Measurements from ENCODE around the gene GPR25. TPM values are rescaled to one million over a fixed set of nuclear protein-coding genes. Genes with fewer than 3 reads are reported as not detected.
"Not testable (repeated sequence)": the region's sequence is repeated elsewhere in the genome, so short reads cannot be mapped to it uniquely, and the experiment has no call there.

Gene GPR25
- total and polyA plus RNA-seq, 2 donors from 2014 or later: 0.19 TPM; not detected in 1

- peaks cover 0 to 32% (median 8%) of the 10 kb centered on the region in 3 donors for H3K36me3 ChIP-seq (ENCODE audit: control insufficient read depth in 2 of 3, insufficient read depth in 3 of 3, low read length in 3 of 3)
- no peak overlapping the region for H3K9ac ChIP-seq (ENCODE audit: low read length in 3 of 3)
- H3K4me1 ChIP-seq (ENCODE audit: control insufficient read depth in 2 of 3, insufficient read depth in 2 of 3, low read depth in 1 of 3, low read length in 3 of 3): peaks cover 0 to 8% (median 0%) of the 10 kb centered on the region in 3 donors
- H3K9me3 ChIP-seq (ENCODE audit: control insufficient read depth in 2 of 3, insufficient read depth in 1 of 3, low read length in 3 of 3): no peaks in the 10 kb centered on the region
- peak in 1 of 5 donors; percentile 66 for DNase-seq
- TF ChIP-seq CTCF (IDR thresholded peaks at IDR 0.05; ENCODE audit: borderline replicate concordance, extremely low read depth, insufficient read depth): no peak
- intact Hi-C loops (cut with DNase I): no loop called here
- FAIRE-seq: no peak
- H3K27ac ChIP-seq (ENCODE audit: low read depth in 2 of 2, low read length in 2 of 2): no peak overlapping the region
- H3K4me3 ChIP-seq (ENCODE audit: low read length in 3 of 3): no peak overlapping the region
- H3K27me3 ChIP-seq (ENCODE audit: control insufficient read depth, insufficient read depth, low read length): no peaks in the 10 kb centered on the region
Measured at GRCh38 chr1:200911361-200911760, 38.6 kb downstream of the GPR25 start.

GRCh38 chr1:200911936-200912335, 39.2 kb downstream of the GPR25 start:
- peaks cover 0 to 32% (median 8%) of the 10 kb centered on the region in 3 donors for H3K36me3 ChIP-seq (ENCODE audit: control insufficient read depth in 2 of 3, insufficient read depth in 3 of 3, low read length in 3 of 3)
- FAIRE-seq; H3K9me3 ChIP-seq (ENCODE audit: control insufficient read depth in 2 of 3, insufficient read depth in 1 of 3, low read length in 3 of 3); H3K4me1 ChIP-seq (ENCODE audit: control insufficient read depth in 2 of 3, insufficient read depth in 2 of 3, low read depth in 1 of 3, low read length in 3 of 3); H3K9ac ChIP-seq (ENCODE audit: low read length in 3 of 3); H3K27ac ChIP-seq (ENCODE audit: low read depth in 2 of 2, low read length in 2 of 2); intact Hi-C loops (cut with DNase I); H3K4me3 ChIP-seq (ENCODE audit: low read length in 3 of 3); H3K27me3 ChIP-seq (ENCODE audit: control insufficient read depth, insufficient read depth, low read length): not testable (repeated sequence)
- DNase-seq: peak in 1 of 5 donors; percentile 43

- peaks cover 0 to 32% (median 8%) of the 10 kb centered on the region in 3 donors for H3K36me3 ChIP-seq (ENCODE audit: control insufficient read depth in 2 of 3, insufficient read depth in 3 of 3, low read length in 3 of 3)
- FAIRE-seq (no peak), DNase-seq (peak in 1 of 5 donors; percentile 55)
- H3K27me3 ChIP-seq (ENCODE audit: control insufficient read depth, insufficient read depth, low read length): no peaks in the 10 kb centered on the region
- no peak overlapping the region for H3K27ac ChIP-seq (ENCODE audit: low read depth in 2 of 2, low read length in 2 of 2)
- no peak for TF ChIP-seq CTCF (IDR thresholded peaks at IDR 0.05; ENCODE audit: borderline replicate concordance, extremely low read depth, insufficient read depth)
- no peak overlapping the region for H3K4me3 ChIP-seq (ENCODE audit: low read length in 3 of 3)
- peaks cover 0 to 7% (median 0%) of the 10 kb centered on the region in 3 donors for H3K4me1 ChIP-seq (ENCODE audit: control insufficient read depth in 2 of 3, insufficient read depth in 2 of 3, low read depth in 1 of 3, low read length in 3 of 3)
- H3K9me3 ChIP-seq (ENCODE audit: control insufficient read depth in 2 of 3, insufficient read depth in 1 of 3, low read length in 3 of 3): no peaks in the 10 kb centered on the region
- intact Hi-C loops (cut with DNase I): no loop called here
- no peak overlapping the region for H3K9ac ChIP-seq (ENCODE audit: low read length in 3 of 3)
Measured at GRCh38 chr1:200912737-200913407, 40.1 kb downstream of the GPR25 start.

GRCh38 chr1:200916152-200916551, 43.4 kb downstream of the GPR25 start:
- Histone ChIP-seq H3K9ac (ENCODE audit: low read length in 3 of 3) (no peak overlapping the region), H3K36me3 (ENCODE audit: control insufficient read depth in 2 of 3, insufficient read depth in 3 of 3, low read length in 3 of 3) (peaks cover 0 to 11% (median 8%) of the 10 kb centered on the region in 3 donors), H3K9me3 (ENCODE audit: control insufficient read depth in 2 of 3, insufficient read depth in 1 of 3, low read length in 3 of 3) (no peaks in the 10 kb centered on the region), H3K27ac (ENCODE audit: low read depth in 2 of 2, low read length in 2 of 2) (no peak overlapping the region), H3K4me1 (ENCODE audit: control insufficient read depth in 2 of 3, insufficient read depth in 2 of 3, low read depth in 1 of 3, low read length in 3 of 3) (peaks cover 0 to 3% (median 0%) of the 10 kb centered on the region in 3 donors), H3K27me3 (ENCODE audit: control insufficient read depth, insufficient read depth, low read length) (no peaks in the 10 kb centered on the region), H3K4me3 (ENCODE audit: low read length in 3 of 3) (no peak overlapping the region)
- intact Hi-C loops (cut with DNase I): no loop called here
- FAIRE-seq (no peak), DNase-seq (peak in 1 of 5 donors; percentile 73)
- TF ChIP-seq CTCF (IDR thresholded peaks at IDR 0.05; ENCODE audit: borderline replicate concordance, extremely low read depth, insufficient read depth): no peak

Measured in kidney (tissue), 14 donors.